ENCODE measurements around the gene POGK. TPM values are rescaled to one million over a fixed set of nuclear protein-coding genes. Genes with fewer than 3 reads are reported as not detected.
A peak's percentile ranks its signal among the peaks of the same experiment; 100 is the strongest.
"Not testable (repeated sequence)": the region's sequence is repeated elsewhere in the genome, so short reads cannot be mapped to it uniquely, and the experiment has no call there.

POGK gene
- polyA plus RNA-seq, 1 donor (not counting 4 experiments of a cell fraction or from before 2014, with no cell fraction given), result 14.7 TPM

DNA sequence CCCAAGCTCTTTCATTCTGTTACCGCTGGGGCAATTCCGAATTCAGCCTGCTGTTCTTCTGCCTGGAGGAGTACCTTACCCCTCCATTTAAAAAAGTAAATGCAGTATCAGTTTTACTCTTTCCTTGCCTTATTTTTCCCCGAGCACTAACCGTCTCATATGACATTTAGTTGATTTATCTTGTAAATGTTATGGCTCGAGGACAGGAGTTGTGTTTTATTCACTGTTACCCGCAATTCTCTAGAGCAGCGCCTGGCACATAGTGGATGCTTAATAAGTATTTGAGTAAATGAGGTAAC lies 37.2 kb downstream of the POGK start:
- Histone ChIP-seq H3K4me3 (ENCODE audit: control insufficient read depth in 2 of 3, extremely low read depth in 1 of 3, insufficient read depth in 2 of 3, low read depth in 1 of 3, low read length in 3 of 3) (peak overlapping the region; percentile 63 to 68 (median 66)), H4K20me1 (ENCODE audit: control insufficient read depth, extremely low read depth, insufficient read depth, low read length) (no peaks in the 10 kb centered on the region), H3K9me3 (ENCODE audit: control insufficient read depth, low read depth, low read length) (no peaks in the 10 kb centered on the region), H3K4me2 (ENCODE audit: control insufficient read depth, extremely low read depth, insufficient read depth, low read depth, low read length) (peak overlapping the region; percentile 92), H2AFZ (ENCODE audit: control insufficient read depth, low read length) (peak overlapping the region; percentile 85), H3K27me3 (ENCODE audit: control insufficient read depth, extremely low read depth, insufficient read depth, low read length) (no peaks in the 10 kb centered on the region), H3K79me2 (ENCODE audit: control insufficient read depth, insufficient read depth, low read length) (peaks cover 24% of the 10 kb centered on the region), H3K9me1 (ENCODE audit: control insufficient read depth, extremely low read depth, insufficient read depth, low read length) (no peaks in the 10 kb centered on the region), H3K36me3 (ENCODE audit: control insufficient read depth in 2 of 2, extremely low read depth in 1 of 2, insufficient read depth in 2 of 2, low read length in 2 of 2) (no peaks in the 10 kb centered on the region), H3K27ac (ENCODE audit: control insufficient read depth, insufficient read depth, low read length) (peak overlapping the region; percentile 27), H3K4me1 (ENCODE audit: control insufficient read depth, extremely low read depth, insufficient read depth, low read length) (peaks cover 6% of the 10 kb centered on the region), H3K9ac (ENCODE audit: control insufficient read depth, extremely low read depth, insufficient read depth, low read length) (peak overlapping the region; percentile 90)
- TF ChIP-seq EZH2 (IDR thresholded peaks at IDR 0.05; ENCODE audit: low read length), result no peak
- TF ChIP-seq, protein P1, sequence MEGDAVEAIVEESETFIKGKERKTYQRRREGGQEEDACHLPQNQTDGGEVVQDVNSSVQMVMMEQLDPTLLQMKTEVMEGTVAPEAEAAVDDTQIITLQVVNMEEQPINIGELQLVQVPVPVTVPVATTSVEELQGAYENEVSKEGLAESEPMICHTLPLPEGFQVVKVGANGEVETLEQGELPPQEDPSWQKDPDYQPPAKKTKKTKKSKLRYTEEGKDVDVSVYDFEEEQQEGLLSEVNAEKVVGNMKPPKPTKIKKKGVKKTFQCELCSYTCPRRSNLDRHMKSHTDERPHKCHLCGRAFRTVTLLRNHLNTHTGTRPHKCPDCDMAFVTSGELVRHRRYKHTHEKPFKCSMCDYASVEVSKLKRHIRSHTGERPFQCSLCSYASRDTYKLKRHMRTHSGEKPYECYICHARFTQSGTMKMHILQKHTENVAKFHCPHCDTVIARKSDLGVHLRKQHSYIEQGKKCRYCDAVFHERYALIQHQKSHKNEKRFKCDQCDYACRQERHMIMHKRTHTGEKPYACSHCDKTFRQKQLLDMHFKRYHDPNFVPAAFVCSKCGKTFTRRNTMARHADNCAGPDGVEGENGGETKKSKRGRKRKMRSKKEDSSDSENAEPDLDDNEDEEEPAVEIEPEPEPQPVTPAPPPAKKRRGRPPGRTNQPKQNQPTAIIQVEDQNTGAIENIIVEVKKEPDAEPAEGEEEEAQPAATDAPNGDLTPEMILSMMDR (optimal IDR thresholded peaks at IDR 0.05 in 1 of 3, IDR thresholded peaks at IDR 0.05 in 1 of 3, conservative IDR thresholded peaks at IDR 0.05 in 1 of 3; ENCODE audit: extremely low read depth in 1 of 3, insufficient read depth in 2 of 3, low read length in 3 of 3), result peak in 2 of 3 experiments; percentile 18 to 30
- dilution Hi-C loops (cut with MboI; ENCODE audit: extremely low pct_ligation_motif_present, low sequenced_read_pairs), result no loop called here
- DNase-seq (ENCODE audit: low read depth, low spot score) (no peak), FAIRE-seq (no peak)

DNA sequence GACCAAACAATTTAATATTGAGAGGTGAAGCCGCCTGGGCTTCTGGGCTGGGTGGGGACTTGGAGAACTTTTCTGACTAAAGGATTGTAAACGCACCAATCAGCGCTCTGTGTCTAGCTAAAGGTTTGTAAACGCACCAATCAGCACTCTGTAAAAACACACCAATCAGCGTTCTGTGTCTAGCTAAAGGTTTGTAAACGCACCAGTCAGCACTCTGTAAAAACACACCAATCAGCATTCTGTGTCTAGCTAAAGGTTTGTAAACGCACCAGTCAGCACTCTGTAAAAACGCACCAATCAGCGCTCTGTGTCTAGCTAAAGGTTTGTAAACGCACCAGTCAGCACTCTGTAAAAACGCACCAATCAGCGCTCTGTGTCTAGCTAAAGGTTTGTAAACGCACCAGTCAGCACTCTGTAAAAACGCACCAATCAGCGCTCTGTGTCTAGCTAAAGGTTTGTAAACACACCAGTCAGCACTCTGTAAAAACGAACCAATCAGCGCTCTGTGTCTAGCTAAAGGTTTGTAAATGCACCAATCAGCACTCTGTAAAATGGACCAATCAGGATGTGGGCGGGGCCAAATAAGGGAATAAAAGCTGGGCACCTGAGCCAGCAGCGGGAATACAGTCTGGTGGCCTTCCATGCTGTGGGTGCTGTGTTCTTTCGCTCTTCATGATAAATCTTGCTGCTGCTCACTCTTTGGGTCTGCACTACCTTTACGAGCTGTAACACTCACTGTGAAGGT lies 39.1 kb downstream of the POGK start:
- H3K36me3 ChIP-seq (ENCODE audit: control insufficient read depth in 2 of 2, extremely low read depth in 1 of 2, insufficient read depth in 2 of 2, low read length in 2 of 2); H3K4me1 ChIP-seq (ENCODE audit: control insufficient read depth, extremely low read depth, insufficient read depth, low read length); H4K20me1 ChIP-seq (ENCODE audit: control insufficient read depth, extremely low read depth, insufficient read depth, low read length); H3K27me3 ChIP-seq (ENCODE audit: control insufficient read depth, extremely low read depth, insufficient read depth, low read length); H3K4me3 ChIP-seq (ENCODE audit: control insufficient read depth in 2 of 3, extremely low read depth in 1 of 3, insufficient read depth in 2 of 3, low read depth in 1 of 3, low read length in 3 of 3); H3K27ac ChIP-seq (ENCODE audit: control insufficient read depth, insufficient read depth, low read length); H3K9ac ChIP-seq (ENCODE audit: control insufficient read depth, extremely low read depth, insufficient read depth, low read length); H3K9me1 ChIP-seq (ENCODE audit: control insufficient read depth, extremely low read depth, insufficient read depth, low read length); H3K9me3 ChIP-seq (ENCODE audit: control insufficient read depth, low read depth, low read length); DNase-seq (ENCODE audit: low read depth, low spot score); H2AFZ ChIP-seq (ENCODE audit: control insufficient read depth, low read length); dilution Hi-C loops (cut with MboI; ENCODE audit: extremely low pct_ligation_motif_present, low sequenced_read_pairs); FAIRE-seq; H3K4me2 ChIP-seq (ENCODE audit: control insufficient read depth, extremely low read depth, insufficient read depth, low read depth, low read length): not testable (repeated sequence)
- H3K79me2 ChIP-seq (ENCODE audit: control insufficient read depth, insufficient read depth, low read length), result peaks cover 18% of the 10 kb centered on the region

DNA sequence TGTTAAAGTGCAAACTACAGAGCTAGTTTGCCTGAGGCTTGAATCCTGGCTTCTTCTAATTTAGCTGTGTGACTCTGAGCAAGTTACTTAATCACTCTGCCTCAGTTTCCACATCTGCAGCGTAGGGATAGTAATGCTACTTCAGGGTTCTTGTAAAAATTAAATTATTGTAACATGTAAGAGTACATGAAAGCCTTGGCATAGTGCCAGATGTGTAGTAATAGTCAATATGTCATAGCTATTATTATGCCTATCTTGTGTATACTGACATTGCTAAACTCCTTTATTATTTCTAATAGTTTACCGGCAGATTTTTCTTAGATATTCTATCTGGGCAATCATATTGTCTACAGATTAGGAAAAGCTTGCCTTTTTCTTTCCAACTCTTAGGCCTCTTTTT lies 43.6 kb downstream of the POGK start:
- Histone ChIP-seq H3K9me3 (ENCODE audit: control insufficient read depth, low read depth, low read length) (no peaks in the 10 kb centered on the region), H4K20me1 (ENCODE audit: control insufficient read depth, extremely low read depth, insufficient read depth, low read length) (no peaks in the 10 kb centered on the region), H2AFZ (ENCODE audit: control insufficient read depth, low read length) (no peak overlapping the region), H3K9ac (ENCODE audit: control insufficient read depth, extremely low read depth, insufficient read depth, low read length) (no peak overlapping the region), H3K9me1 (ENCODE audit: control insufficient read depth, extremely low read depth, insufficient read depth, low read length) (no peaks in the 10 kb centered on the region), H3K27ac (ENCODE audit: control insufficient read depth, insufficient read depth, low read length) (no peak overlapping the region), H3K36me3 (ENCODE audit: control insufficient read depth in 2 of 2, extremely low read depth in 1 of 2, insufficient read depth in 2 of 2, low read length in 2 of 2) (no peaks in the 10 kb centered on the region), H3K27me3 (ENCODE audit: control insufficient read depth, extremely low read depth, insufficient read depth, low read length) (peaks cover 15% of the 10 kb centered on the region), H3K79me2 (ENCODE audit: control insufficient read depth, insufficient read depth, low read length) (no peaks in the 10 kb centered on the region), H3K4me2 (ENCODE audit: control insufficient read depth, extremely low read depth, insufficient read depth, low read depth, low read length) (no peak overlapping the region), H3K4me1 (ENCODE audit: control insufficient read depth, extremely low read depth, insufficient read depth, low read length) (no peaks in the 10 kb centered on the region), H3K4me3 (ENCODE audit: control insufficient read depth in 2 of 3, extremely low read depth in 1 of 3, insufficient read depth in 2 of 3, low read depth in 1 of 3, low read length in 3 of 3) (no peak overlapping the region)
- TF ChIP-seq, protein P1 (optimal IDR thresholded peaks at IDR 0.05 in 1 of 3, IDR thresholded peaks at IDR 0.05 in 1 of 3, conservative IDR thresholded peaks at IDR 0.05 in 1 of 3; ENCODE audit: extremely low read depth in 1 of 3, insufficient read depth in 2 of 3, low read length in 3 of 3), result no peak
- TF ChIP-seq EZH2 (IDR thresholded peaks at IDR 0.05; ENCODE audit: low read length), result no peak
- DNase-seq (ENCODE audit: low read depth, low spot score), result no peak
- dilution Hi-C loops (cut with MboI; ENCODE audit: extremely low pct_ligation_motif_present, low sequenced_read_pairs), result no loop called here
- FAIRE-seq, result no peak

All from keratinocyte (primary cell).